Esophagus squamous epithelium (tissue), 4 donors: ENCODE data around the gene UGGT1.

Source experiments
- POLR2A ChIP-seq, 4 donors: fragments of 450-650 bp; IDR thresholded peaks; one replicate each; pipeline ENCODE4 v1.6.1; 2017; ENCODE audit warnings: antibody characterized with exemption in 4 of 4, mild to moderate bottlenecking in 4 of 4, moderate library complexity in 3 of 4
- TF ChIP-seq, protein P1 (sequence below), 6 experiments: fragments of 450-650 bp in 4 of 6; fragments of 200-600 bp in 2 of 6; sonication (generic) in 2 of 6; IDR thresholded peaks; one replicate each; pipeline ENCODE4 v1.5.1; 2016 to 2019; ENCODE audit warnings: antibody characterized with exemption in 6 of 6, mild to moderate bottlenecking in 4 of 6, moderate library complexity in 4 of 6

DNA sequence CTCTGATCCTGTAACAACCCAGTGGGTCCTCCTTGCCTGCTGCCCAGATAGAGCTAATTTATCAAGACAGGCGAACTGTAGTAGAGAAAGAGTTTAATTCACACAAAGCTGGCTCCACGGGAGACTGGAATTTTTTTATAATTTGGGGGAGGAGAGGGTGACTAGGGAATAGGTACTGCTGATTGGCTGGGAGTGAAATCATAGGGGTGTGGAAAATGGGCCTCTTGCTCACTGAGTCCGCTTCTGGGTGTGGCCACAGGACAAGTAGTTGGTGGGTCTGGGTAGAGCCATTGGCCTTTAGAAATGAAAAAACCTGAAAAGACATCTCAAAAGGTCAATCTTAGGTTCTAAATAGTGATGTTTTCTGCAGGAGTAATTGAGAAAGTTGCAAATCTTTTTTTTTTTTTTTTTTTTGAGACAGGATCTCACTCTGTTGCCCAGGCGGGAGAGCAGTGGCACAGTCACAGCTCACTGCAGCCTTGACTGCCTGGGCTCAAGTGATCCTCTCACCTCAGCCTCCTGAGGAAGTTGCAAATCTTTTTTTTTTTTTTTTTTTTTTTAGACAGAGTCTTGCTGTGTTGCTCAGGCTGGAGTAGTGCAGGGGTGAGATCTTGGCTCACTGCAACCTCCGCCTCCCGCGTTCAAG lies 14.4 kb upstream of the UGGT1 start:
- TF ChIP-seq, protein P1, sequence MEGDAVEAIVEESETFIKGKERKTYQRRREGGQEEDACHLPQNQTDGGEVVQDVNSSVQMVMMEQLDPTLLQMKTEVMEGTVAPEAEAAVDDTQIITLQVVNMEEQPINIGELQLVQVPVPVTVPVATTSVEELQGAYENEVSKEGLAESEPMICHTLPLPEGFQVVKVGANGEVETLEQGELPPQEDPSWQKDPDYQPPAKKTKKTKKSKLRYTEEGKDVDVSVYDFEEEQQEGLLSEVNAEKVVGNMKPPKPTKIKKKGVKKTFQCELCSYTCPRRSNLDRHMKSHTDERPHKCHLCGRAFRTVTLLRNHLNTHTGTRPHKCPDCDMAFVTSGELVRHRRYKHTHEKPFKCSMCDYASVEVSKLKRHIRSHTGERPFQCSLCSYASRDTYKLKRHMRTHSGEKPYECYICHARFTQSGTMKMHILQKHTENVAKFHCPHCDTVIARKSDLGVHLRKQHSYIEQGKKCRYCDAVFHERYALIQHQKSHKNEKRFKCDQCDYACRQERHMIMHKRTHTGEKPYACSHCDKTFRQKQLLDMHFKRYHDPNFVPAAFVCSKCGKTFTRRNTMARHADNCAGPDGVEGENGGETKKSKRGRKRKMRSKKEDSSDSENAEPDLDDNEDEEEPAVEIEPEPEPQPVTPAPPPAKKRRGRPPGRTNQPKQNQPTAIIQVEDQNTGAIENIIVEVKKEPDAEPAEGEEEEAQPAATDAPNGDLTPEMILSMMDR (IDR thresholded peaks at IDR 0.05): no peak
- TF ChIP-seq POLR2A (IDR thresholded peaks at IDR 0.05): no peak
